ENCODE results near the gene FOXN4. TPM values are rescaled to one million over a fixed set of nuclear protein-coding genes. Genes with fewer than 3 reads are reported as not detected.
"Not testable (repeated sequence)": the region's sequence is repeated elsewhere in the genome, so short reads cannot be mapped to it uniquely, and the experiment has no call there.

The FOXN4 gene
- polyA plus RNA-seq, 1 donor (not counting 4 experiments of a cell fraction or from before 2014, with no cell fraction given) = not detected

GRCh38 chr12:109329003-109329402, 19.9 kb upstream of the FOXN4 start:
- Histone ChIP-seq H3K27me3 (ENCODE audit: control insufficient read depth, extremely low read depth, insufficient read depth, low read length) (peaks cover 2% of the 10 kb centered on the region), H3K4me1 (ENCODE audit: control insufficient read depth, extremely low read depth, insufficient read depth, low read length) (no peaks in the 10 kb centered on the region), H3K9me1 (ENCODE audit: control insufficient read depth, extremely low read depth, insufficient read depth, low read length) (no peaks in the 10 kb centered on the region), H3K4me3 (ENCODE audit: control insufficient read depth in 2 of 3, extremely low read depth in 1 of 3, insufficient read depth in 2 of 3, low read depth in 1 of 3, low read length in 3 of 3) (no peak overlapping the region), H3K27ac (ENCODE audit: control insufficient read depth, insufficient read depth, low read length) (no peak overlapping the region), H4K20me1 (ENCODE audit: control insufficient read depth, extremely low read depth, insufficient read depth, low read length) (no peaks in the 10 kb centered on the region), H3K9me3 (ENCODE audit: control insufficient read depth, low read depth, low read length) (no peaks in the 10 kb centered on the region), H3K4me2 (ENCODE audit: control insufficient read depth, extremely low read depth, insufficient read depth, low read depth, low read length) (no peak overlapping the region), H3K36me3 (ENCODE audit: control insufficient read depth in 2 of 2, extremely low read depth in 1 of 2, insufficient read depth in 2 of 2, low read length in 2 of 2) (no peaks in the 10 kb centered on the region), H3K79me2 (ENCODE audit: control insufficient read depth, insufficient read depth, low read length) (no peaks in the 10 kb centered on the region), H2AFZ (ENCODE audit: control insufficient read depth, low read length) (no peak overlapping the region), H3K9ac (ENCODE audit: control insufficient read depth, extremely low read depth, insufficient read depth, low read length) (no peak overlapping the region)
- dilution Hi-C loops (cut with MboI; ENCODE audit: extremely low pct_ligation_motif_present, low sequenced_read_pairs) = no loop called here
- no peak for DNase-seq (ENCODE audit: low read depth, low spot score)
- FAIRE-seq = no peak
- no peak for TF ChIP-seq EZH2 (IDR thresholded peaks at IDR 0.05; ENCODE audit: low read length)
- no peak for TF ChIP-seq CTCF (optimal IDR thresholded peaks at IDR 0.05 in 1 of 3, IDR thresholded peaks at IDR 0.05 in 1 of 3, conservative IDR thresholded peaks at IDR 0.05 in 1 of 3; ENCODE audit: extremely low read depth in 1 of 3, insufficient read depth in 2 of 3, low read length in 3 of 3)

GRCh38 chr12:109321294-109321693, 12.2 kb upstream of the FOXN4 start:
- H2AFZ ChIP-seq (ENCODE audit: control insufficient read depth, low read length); H3K4me3 ChIP-seq (ENCODE audit: control insufficient read depth in 2 of 3, extremely low read depth in 1 of 3, insufficient read depth in 2 of 3, low read depth in 1 of 3, low read length in 3 of 3); H3K4me1 ChIP-seq (ENCODE audit: control insufficient read depth, extremely low read depth, insufficient read depth, low read length); H3K9ac ChIP-seq (ENCODE audit: control insufficient read depth, extremely low read depth, insufficient read depth, low read length); H3K36me3 ChIP-seq (ENCODE audit: control insufficient read depth in 2 of 2, extremely low read depth in 1 of 2, insufficient read depth in 2 of 2, low read length in 2 of 2); H3K9me3 ChIP-seq (ENCODE audit: control insufficient read depth, low read depth, low read length); H3K9me1 ChIP-seq (ENCODE audit: control insufficient read depth, extremely low read depth, insufficient read depth, low read length); dilution Hi-C loops (cut with MboI; ENCODE audit: extremely low pct_ligation_motif_present, low sequenced_read_pairs); H3K79me2 ChIP-seq (ENCODE audit: control insufficient read depth, insufficient read depth, low read length); DNase-seq (ENCODE audit: low read depth, low spot score); H3K27me3 ChIP-seq (ENCODE audit: control insufficient read depth, extremely low read depth, insufficient read depth, low read length); H4K20me1 ChIP-seq (ENCODE audit: control insufficient read depth, extremely low read depth, insufficient read depth, low read length); H3K27ac ChIP-seq (ENCODE audit: control insufficient read depth, insufficient read depth, low read length); FAIRE-seq; H3K4me2 ChIP-seq (ENCODE audit: control insufficient read depth, extremely low read depth, insufficient read depth, low read depth, low read length): not testable (repeated sequence)

All from keratinocyte (primary cell).